TTC549 (cell line): ENCODE data around the gene EDC3.
"Not testable (repeated sequence)": the region's sequence is repeated elsewhere in the genome, so short reads cannot be mapped to it uniquely, and the experiment has no call there.

Source experiments
- FAIRE-seq: peaks from 2 replicates; lab custom pipeline; 2012; peaks lifted over from hg19 to GRCh38; lab: Jason Lieb, UNC

The EDC3 gene

DNA sequence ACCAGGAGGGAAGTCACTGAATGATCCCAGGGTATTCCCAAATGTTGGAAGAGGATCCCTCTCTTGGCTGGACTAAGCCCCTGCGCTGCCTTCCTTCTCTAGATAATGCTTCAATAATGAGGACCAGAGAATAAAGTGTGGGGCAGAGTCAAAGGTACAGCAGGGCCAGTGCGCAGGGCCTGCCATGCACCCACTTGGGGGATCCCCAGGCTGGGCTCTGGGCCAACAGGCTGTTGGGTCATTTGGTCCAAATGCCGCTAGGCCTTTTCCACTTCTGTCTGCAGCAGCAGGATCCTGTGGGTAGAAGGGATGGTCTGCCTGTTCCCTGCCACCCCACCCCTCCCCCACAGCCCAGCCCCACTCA is 85.9 kb downstream of the EDC3 start:
- FAIRE-seq = no peak

- no peak for FAIRE-seq
Observed at GRCh38 chr15:74608786-74609185, 87.0 kb downstream of the EDC3 start.

DNA sequence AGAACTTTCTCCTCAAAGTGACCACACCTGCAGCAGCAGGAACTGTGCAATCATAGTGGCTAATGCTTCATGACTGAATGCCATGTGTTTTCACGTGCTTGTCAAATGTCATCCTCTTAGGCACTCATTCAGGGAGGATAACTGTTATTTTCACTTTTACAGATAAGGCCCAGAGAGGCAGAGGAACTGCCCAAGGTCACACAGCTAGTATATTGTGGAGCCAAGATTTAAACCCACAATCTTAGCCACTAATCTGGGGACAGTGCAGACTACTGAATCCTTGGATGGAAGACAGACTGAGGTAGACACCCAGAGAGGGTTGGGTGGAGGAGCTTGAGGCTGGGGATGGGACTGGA is 90.1 kb downstream of the EDC3 start:
- no peak for FAIRE-seq

DNA sequence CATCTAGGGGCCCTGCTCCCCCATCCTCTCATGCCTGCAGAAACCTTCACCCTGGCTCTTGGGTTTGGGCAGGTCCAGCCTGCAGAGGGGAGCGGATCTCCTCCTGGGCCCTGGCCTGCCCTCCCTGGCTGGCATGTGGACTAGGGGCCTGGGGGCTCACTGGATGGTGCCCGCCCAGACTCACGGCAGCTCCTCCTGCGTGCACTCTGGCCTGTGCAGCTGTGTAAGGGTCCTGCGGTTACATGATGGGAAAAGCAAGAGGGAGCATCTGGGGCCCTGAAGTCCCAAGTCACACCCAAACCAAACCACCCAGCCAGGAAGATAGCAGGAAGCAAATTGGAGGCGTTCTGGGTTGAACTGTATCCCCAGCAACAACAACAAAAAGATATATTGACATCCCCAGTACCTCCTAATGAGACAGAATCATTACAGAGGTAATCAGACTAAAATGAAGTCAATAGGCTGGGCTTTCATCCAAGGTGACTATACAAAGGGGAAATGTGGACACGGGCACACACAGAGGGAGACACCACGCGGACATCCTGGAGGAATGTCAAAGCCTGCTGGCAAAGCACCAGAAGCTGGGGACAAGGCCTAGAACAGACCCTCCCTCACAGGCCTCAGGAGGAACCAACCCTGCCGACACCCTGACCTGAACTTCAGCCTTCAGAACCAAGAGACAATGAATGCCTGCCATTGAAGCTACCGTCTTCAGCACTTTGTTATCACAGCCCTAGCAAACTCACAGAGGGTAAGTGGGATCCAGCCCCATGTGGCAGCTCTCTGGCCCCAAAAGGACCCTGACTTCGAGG is 90.6 kb downstream of the EDC3 start:
- FAIRE-seq = no peak

DNA sequence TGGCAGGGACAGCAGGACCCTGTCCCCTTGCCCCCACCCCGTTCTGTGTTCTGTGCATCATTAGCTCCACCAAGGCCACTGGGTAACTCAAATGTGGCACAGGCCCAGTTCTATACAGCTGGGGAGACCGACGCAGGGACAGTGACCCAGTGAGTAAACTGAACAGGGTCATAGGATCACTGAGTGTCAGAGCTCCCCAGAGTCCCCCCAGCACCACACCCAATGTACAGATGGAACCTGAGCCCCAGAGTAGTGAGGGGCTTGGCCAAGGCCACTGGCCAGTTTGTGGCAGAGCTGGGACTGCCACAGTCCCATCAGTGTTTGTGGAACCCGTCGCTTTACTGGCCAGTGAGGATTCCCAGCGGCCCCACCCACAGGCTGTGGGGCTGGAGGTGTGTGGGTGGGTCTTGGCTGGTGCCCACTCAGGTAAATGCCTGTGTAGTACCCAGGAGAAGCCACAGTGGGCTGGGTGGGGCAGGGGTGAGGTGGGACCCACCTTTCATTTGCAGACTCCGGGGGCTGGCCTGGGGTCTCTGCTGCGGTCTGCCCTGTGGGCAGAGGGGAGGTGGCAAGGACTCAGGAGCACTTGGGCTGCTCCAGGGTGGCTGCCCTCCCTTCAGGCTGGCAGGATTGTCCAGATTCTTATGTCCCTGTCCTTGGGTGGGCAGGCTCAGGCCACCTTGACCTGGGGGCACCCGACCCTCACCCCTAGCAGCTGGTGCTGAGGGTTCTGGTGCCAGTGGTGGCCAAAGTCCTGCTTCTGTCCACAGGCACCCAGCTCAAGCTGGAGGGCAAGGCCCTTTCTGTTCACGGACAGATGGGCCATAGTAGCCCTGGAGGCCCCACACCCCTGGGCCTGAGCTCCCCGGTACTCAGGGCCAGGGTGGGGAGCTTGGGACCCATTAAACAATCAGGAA is 91.8 kb downstream of the EDC3 start:
- no peak for FAIRE-seq

DNA sequence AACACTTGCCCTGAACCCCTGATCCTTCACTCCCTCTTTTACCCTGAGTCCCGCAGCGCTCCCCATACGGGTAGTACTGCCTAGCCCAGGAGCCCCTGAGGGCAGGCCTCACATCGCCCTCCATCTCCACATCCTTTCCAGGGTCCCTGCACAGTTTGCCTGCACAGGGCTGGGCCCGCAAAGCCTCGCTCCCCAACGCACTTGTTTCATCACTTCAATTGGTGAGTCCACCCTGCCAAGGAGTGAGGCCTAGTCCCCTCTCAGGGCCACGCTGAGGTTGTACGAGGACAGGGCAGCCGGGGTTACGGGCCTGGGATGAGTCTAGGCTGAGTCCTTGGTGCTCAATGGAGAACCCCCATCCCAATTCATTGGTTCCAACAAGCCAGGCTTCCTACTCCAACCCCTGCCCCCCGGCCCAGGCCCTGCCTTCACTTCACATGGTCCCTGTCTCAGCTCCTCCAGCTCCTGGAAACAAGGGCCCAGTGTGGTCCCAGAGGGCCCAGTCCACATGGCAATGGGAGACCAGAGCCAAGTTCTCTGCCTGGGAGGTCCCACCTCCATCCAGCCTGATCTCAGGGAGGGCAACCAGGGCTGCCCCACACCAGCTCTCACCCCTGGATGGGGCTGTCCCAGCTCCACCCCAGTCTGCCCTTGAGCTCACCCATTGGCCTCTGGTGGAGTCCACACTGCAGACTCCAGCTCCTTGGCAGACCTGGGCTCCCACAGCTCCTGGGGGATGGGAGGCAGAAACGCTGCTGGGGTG is 92.6 kb downstream of the EDC3 start:
- no peak for FAIRE-seq

DNA sequence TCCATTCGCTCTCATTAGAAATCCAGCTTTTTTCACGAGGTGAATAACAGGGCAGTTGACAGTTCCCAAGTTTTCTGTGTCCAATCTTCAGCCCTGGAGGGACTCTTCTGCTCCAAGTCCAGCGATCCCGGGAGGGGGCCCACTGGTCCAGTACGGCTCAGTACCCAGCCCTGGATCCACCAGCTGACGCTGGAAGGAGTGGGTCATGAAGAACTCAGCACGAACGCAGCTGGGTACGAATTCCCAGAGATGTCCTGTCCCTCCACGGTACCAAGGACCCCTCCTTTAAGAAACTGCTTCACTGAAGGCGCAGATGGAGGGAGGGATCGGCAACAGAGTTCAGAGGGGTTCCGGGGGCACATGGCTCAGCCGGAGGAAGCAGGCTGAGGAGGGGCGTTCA is 96.7 kb downstream of the EDC3 start:
- no peak for FAIRE-seq

GRCh38 chr15:74598126-74598842 is 97.5 kb downstream of the EDC3 start:
- no peak for FAIRE-seq

DNA sequence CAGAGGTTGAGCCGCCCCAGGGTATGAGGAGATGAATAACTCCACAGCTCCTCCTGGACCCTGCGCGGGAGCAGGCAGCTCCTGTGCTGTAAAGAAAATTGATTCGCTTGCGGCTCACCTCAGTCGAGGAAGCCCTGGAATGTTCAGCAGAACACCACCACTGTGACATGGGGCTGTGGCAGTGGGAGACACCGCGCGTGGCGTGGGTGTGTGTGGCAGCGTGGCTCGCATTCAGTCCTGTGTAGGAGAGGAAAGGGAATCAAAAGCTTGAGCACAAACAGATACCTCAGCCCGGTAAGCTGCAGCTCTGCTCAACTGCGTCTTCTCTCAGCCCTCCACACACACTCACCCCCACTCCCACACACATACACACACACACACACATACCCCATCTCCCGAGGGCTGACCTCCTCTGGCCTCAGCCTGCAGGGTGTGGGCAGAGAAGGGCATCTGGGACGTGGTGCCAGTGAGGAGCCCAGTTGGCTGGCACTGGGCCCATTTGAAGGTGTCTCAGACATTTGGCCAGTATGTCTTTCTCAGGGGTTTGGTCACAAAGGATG is 98.6 kb downstream of the EDC3 start:
- not testable (repeated sequence) for FAIRE-seq

GRCh38 chr15:74596736-74597135 is 99.1 kb downstream of the EDC3 start:
- FAIRE-seq = not testable (repeated sequence)

DNA sequence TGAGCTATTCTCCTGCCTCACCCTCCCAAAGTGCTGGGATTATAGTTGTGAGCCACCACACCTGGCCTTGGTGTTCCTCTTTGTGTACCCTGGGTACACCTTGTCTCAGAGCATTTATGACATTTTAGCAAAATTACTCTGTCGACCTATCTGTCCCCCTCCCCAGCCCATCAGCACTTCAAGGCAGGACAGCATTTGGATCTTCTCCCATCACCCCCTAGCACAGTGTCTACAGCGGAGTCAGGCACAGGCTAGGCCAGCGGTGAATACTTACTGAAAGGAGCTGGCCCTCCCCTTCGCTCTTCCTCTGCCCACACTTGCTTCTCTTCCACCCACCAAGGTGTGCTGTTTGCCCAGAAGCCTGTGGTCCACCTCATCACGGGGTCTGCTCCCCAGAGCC is 100.6 kb downstream of the EDC3 start:
- FAIRE-seq = no peak

DNA sequence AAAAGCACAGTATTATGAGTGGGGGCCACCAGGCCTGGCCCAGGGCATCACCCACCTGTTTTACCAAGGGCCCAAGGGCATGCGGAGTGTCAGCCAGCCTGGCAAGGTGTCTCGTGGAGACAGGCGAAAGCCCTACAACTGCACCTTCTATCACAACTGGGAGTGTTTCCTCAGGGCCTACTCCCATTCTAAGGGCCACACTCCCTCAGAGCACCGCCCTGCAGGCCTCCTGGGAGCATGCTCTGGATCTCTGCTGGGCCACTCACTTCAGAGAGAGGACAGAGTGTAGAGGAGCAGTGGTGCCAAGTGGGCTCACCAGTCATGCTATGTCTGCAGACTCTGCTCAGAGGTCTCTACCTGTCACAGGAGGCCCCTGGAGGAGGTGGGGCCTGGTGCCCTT is 101.4 kb downstream of the EDC3 start:
- no peak for FAIRE-seq

- no peak for FAIRE-seq
Observed at GRCh38 chr15:74593122-74593521, 102.7 kb downstream of the EDC3 start.

DNA sequence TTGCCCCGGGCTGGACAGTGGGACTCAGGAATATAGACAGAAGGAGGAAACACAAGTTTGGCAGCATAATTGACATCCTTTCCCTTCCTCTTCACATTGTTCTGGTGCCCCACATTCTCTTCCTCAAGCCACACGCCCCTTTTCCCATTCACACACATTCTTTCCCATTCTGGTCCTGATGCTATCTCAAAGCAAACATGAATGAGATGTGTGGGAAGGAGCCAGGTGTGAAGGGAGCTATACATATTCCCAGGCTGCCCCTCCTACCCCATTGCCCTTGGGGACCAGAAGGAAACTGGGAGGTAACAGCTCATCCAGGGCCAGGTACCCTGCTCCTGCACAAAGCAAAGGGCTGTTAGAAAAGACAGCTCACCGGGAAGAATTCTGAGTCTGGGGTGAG is 103.6 kb downstream of the EDC3 start:
- FAIRE-seq = no peak

GRCh38 chr15:74589826-74590225 is 106.0 kb downstream of the EDC3 start:
- FAIRE-seq = no peak

GRCh38 chr15:74585857-74586256 is 110.0 kb downstream of the EDC3 start:
- FAIRE-seq = no peak

GRCh38 chr15:74585191-74585590 is 110.6 kb downstream of the EDC3 start:
- no peak for FAIRE-seq

- no peak for FAIRE-seq
Observed at GRCh38 chr15:74584779-74585178, 111.0 kb downstream of the EDC3 start.

- no peak for FAIRE-seq
Observed at GRCh38 chr15:74584204-74584603, 111.6 kb downstream of the EDC3 start.
